Stimulated activated CD4-positive, alpha-beta T cell treated with anti-CD3 and anti-CD28 coated beads, Interleukin-4, amount 100 ng/mL, for 1 hour (primary cell): Measurements from ENCODE around the gene SNX19.
A peak's percentile ranks its signal among the peaks of the same experiment; 100 is the strongest.

Source experiments
- DNase-seq: peaks from one replicate; pipeline ENCODE4 v3.0.0-alpha.2; 2020

Gene SNX19

DNA sequence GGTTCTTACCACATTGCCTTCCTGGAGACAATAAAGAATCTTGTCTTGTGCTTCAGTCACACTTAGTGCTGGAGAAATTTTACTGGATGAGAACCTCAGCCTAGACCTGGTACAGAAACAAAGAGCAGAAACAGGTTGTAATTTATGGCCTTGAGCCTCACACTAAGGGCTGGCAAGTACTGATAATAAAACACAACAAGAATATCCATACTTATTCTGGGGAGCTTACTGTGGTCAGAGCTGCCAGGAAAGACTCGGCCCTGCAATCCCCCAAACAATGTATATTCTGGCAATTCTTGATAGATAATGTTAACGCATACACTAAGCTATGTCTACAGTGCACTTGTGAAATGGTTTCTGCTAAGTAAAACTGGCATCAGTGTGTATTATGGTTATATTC is 9.7 kb downstream of the SNX19 start:
- DNase-seq = no peak

DNA sequence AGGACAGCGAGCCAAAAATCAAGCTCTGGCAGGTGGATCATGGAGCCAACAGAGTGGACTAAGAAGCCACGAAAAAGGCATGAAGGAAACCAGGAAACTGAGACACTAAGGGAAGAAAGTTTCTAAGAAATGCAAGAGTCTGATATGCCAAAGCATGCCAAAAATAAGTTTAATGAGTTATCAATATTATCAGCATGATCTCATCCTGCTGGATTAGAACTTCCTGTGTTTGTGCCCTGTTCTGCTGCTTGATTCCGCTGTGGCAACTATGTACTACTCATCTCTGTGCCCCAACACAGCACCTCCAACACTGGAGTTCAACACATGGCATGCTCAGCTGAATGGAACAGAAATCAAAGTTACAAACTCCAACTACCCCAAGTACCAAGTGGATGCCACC is 10.8 kb downstream of the SNX19 start:
- DNase-seq = no peak

DNA sequence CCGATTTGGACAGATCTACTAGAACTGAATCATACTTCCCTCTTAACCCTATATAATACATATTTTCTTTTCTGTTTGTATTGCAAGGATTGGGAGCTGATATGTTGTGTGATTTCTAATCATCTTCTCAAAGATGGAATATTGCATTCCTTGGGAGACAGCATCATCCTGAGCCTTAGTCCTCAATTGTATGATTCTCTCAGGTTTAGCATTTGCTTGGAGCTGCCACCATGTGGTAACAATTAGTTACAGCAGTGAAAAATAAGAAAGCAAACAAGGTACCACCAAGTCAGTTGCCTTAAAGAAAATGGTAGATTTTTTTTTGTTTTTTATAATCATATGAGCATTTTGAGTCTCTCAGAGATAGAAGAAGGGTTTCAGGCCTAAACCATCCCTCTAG is 11.9 kb downstream of the SNX19 start:
- DNase-seq = no peak

DNA sequence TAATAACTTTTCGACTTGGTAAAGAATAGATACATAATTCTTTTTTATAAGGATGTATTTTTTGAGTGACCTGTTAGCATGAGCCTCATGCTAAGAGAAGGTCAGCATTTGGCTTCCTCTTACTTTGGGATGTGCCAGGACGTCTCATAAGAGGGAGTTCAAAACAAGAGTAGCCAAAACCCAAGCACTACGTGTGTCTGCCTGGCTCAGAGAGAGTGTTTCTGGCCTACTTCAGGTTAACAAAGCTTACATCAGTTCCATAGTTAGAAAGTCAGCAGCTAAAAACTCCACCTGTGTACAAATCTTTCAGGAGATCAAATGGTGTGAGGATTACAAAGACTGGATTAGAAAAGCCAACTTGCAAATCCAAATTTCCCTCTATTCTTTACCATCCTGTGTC is 13.9 kb downstream of the SNX19 start:
- no peak for DNase-seq

DNA sequence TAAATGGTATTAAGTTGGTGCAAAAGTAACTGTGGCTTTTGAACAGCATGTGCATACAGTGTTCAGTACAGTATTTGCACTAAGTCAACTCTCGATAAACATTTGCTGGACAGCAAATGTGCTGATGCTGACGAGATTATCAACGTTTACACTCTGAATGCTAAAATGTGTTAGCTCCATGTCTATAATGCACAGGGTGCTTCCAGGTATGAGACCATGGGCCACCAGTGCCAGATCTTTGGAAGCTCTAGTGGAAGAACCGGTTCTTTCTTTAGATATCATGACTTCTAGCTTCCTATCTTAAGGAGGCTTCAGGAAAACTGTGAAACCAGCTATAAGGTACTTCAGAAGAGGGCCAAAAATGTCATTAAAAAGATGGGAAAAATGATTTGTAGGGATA is 17.2 kb downstream of the SNX19 start:
- DNase-seq = no peak

DNA sequence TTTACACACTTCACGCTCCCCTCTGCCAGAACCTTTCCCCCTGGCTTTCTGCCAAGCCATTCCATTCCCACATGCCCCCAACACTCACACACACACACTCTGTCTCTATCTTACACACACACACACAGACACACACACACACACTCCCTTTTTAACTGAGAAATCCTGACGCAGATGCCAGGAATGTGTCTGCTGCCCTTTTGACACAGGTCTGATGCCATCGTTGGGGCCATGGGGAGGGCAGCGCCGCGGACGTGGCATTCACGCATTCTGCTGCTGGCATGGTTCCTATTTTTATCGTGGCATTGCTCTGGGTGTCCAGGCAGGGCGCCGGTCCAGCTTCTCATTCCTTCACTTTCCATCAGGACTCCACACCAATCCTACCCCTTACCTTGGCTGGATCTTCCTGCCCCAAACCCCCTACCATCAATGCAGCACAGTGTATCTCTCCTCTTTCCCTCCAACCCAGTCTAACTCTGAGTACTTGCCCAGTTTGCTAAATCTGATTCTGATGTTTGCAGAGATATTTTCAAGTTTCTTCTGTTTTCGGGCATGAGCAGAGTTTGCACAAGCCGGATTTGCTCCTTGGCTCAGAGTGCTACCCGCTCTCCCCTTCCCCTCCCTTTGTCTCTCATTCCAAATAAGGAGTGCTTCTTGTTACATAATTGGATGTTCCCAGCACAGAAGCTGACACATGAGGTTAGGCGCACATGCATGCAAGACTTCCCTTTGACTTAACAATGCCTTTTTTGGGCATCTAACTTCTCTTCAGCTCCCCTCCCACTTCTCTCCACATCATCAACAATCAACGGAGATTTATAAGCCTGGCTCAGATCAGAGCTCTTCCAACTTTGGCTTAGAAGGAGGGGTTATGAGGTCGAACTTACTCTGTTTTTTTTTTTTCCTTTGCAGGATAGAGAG is 18.8 kb downstream of the SNX19 start:
- DNase-seq = no peak

DNA sequence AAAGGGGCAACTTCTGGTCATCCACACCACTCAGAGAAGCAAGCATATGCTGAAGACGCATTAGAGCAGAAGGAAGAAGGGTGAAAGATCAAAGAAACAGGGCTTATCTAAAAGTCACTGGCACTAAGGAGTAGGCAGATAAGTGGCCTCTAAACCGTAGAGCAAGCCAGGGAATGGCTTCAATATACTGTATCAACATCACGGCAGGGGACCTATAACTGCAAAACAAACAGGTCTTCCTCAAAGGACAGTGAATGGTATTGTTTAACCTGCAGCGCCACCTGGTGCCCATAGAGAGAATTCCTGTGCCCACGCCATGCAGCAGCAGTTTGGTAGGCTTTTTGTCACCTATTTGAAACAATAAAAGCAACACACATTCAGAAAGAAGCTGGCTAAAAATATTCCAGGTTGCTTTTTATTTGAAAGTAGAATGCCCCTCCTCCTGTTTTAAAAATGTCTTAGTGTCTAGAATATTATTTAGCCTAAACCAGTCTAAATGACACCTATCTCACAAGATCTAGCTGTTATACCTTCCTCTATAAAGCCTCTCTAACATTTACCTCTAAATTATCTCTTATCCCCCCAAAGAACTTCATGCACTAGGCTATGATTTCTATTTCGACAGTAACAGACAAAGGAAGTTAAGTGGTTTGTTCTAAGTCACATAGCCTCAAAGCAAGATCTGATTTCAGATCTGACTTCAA is 21.8 kb downstream of the SNX19 start:
- peak; percentile 68 for DNase-seq

DNA sequence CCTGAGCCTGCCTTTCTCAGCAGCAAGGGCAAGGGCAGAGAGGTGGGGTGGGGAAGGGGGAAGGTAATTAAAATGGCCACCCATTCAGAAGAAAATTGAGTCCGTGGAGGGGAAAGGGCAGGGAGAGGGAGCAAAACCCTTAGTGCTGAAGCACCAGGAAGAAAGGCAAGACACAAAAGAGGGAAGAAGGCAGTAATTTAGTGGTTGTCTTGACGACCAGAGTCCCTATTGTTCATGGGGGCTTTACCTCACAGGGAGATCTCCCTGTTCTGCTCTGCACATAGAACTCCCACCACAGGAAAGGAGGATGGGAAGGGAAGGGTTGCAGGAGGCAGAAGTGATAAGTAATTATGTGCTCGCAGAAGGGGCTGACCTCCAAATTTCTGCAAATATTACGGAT is 23.4 kb downstream of the SNX19 start:
- no peak for DNase-seq

DNA sequence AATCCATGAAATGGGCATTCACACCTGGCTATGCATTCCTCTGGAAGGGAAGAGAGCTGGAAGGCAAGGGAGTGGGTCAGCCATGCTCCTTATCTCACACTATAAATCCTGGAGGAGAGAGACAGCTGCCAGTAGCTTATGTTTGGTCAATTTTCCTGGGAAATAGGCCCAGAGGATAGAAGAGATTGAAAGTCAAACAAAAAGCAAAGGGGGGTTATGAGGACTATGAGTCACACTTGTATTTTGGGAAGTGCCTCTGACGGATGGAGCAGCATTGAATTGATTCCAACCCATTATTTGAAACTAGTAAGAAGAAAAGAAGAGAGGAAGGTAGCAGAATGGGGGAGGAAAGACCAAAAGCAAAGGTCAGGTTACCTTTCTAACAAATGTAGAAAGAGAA is 25.0 kb downstream of the SNX19 start:
- DNase-seq = no peak

DNA sequence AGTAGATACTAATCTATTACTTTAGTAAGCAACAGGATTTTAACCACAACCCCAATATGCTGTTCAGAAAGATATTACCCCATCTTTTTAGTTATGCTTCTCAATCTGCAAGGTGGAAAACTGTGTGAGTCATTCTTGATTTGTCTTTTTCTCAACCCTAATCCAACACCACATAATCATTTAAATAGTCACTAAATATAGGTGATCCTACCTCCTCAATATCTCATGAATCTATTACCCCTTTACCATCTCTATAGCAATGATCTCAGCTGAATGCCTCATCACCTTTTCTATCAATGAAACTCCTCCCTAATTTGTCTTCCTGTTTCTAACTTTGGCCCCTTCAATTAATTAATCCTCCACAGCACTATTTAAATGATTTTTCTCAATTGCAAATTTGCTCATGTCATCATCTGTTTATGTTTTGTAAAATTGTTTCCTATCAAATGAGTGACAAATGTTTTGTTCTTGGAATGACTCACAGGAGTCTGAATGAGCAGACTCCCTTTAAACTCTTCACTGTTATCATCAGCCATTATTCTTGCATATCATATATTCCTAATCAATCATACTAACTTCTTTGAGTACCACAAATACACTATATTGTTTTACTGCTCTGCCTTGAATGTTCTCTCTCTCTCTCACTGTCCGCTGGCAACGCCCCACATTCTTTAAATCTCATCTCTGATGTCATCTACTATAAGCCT is 26.1 kb downstream of the SNX19 start:
- DNase-seq = no peak

DNA sequence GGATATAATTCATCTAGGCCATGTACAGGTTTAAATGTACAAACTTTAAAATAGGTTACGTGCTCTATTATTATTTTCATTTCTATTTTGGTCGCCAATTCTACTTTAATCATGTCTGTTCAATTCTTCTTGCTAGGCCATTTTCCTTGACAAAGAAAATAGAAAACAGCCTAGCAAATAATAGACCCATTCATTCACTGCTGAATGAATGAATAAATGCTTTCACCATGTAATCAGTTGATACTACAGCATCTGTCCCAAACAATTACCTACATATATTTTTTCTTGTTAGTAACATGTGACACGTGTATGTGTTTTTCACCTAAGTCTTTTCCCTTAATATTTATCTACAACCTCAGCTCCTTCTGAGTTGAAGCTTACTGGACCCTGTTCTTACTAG is 27.5 kb downstream of the SNX19 start:
- no peak for DNase-seq

DNA sequence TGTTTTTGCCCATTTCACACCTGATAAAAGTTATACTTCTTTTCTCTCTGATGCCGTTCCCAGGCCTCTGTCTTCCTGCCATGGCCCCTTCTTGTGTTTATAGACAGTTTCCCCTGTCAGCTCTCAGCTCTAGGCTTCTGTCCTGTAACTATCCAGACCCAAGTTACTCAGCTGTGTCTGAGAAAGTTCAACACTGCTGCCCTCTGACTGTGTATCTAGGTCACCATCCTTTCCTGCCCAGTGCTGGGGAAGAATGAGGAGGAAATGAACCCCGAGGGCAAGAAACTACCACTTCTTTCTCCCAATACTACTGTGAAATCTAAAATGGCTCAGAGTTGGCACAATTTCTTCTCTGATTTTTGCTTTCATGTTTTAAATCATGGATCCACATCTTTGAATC is 29.6 kb downstream of the SNX19 start:
- DNase-seq = no peak

DNA sequence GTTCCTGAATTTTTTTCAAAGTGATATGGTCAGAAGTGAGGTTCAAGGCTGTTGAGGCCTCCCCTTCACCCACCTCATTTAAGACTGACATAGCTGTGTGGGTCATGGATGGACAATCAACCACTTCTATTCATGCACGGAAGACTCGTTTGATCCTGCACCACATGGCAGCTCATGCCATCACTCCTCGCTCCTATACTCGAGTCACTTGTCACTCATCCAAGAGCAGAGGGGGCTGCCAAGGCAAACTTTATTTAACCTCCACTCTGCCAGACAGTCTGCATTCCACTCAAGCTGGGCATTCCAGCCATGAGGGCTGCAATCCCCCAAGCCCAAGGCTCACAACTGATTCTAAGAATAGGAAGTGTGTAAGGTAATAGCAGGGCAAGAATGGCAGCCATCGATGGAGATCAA is 34.1 kb downstream of the SNX19 start:
- DNase-seq = no peak

DNA sequence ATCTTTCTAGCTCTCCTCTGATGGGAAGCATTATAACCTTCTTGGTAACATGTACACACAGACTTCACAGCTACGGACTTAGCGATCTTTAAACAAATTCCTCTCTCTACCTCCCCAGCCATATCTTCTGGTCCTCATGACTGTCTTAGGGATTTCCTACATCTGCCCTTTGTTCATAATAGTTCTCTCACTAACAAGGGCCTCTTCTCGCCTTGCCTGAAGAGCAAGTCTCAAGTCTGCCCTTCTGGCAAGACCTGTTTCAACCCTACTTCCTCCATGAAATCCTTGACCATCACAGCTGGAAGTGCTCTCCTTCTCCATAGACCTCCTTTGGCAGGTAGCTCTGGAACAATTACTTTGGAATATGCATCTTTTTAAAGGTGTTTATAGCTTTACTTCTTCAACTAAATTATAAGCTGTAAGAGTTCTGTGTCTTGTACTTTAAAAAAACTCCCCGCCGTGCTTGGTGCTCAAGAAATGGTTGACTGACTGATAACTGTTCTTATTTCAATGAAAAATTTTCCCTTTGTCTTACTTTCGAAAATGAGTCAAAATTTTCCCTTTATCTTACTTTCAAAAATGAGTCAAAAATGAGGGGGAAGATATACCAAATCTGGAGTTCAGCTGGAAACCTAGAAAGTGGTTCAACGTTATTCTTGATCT is 34.7 kb downstream of the SNX19 start:
- no peak for DNase-seq

DNA sequence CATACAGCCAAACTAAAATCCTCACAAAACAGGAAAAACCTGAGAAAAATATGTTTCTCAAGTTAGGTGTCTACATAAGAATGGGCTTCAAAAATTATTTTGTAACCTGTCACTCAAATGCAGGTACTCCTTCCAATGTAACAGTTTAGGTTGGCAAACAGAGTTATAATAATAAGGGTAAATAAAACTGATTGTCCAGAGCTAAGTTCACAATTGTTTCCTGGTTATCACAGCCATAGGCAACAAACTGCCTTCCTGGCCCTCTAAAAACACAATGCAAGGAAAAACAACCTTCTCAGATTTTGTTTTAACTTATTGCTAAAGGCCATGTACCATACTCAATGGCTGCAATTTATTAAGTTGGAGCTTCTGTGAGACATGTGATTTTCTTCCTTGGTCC is 36.4 kb downstream of the SNX19 start:
- DNase-seq = no peak

DNA sequence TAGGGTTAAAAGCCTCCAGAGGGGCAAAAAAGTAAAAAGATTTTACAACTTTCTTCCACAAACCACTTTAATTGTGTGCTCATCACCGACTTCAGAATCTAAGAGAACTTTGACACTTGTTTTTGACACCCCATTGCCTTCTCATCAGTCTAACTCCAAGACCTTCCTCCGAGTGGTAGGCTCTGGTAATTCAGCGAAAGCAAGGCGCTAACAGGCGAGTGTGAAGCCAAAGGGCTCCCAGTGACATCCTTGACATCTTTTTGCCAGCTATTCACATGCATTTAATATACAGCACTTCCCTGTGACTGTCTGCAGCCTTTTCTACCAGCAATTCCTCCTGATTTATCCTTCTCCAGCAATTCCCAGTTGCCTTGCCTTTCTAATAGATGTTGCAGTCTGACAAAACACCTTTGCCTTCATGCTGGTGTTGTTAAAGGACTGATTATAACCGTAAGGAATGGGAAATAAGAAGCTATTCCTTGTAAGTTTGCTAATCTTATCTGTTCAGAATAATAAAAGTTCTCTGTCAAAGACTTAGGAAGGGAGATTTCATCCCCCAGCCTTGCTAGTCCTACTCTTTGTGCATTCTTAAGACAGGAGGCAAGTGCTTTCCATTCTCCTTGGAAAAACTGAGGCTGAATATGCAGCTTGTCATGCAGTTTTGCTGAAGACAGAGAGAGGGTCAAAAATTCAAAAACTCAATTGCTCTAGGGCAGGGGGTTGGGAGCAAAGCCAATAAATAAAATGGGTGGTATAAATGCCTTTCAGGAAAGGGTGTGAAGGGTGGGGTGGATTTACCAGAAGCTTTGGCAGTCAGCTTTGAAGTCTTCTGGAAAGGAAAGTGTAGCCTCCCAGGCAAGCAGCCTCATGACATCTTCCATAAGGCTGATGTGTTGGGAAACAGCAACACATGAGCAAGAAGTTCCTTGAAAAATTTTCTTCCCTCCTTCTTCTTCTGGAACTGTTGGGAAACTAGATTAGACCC is 39.1 kb downstream of the SNX19 start:
- DNase-seq = no peak

DNA sequence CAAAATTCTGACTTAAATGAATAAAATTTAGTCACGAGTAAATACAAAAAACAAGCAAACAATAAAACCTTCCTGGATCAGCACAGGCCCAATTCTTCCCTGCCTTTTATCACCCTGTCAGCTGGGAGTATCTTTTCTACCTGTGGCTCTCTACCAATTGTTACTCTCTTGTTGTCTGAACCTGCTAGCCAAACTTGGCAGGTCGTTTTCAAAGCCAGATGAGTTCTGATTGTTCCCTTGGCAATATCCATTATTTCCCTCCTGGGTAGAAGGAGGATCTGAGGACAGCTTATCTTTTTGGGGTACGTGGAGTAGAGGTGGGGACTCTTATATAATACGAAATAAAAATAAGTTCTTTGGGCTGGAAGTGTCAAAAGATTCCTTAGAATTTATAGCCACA is 40.2 kb downstream of the SNX19 start:
- no peak for DNase-seq

DNA sequence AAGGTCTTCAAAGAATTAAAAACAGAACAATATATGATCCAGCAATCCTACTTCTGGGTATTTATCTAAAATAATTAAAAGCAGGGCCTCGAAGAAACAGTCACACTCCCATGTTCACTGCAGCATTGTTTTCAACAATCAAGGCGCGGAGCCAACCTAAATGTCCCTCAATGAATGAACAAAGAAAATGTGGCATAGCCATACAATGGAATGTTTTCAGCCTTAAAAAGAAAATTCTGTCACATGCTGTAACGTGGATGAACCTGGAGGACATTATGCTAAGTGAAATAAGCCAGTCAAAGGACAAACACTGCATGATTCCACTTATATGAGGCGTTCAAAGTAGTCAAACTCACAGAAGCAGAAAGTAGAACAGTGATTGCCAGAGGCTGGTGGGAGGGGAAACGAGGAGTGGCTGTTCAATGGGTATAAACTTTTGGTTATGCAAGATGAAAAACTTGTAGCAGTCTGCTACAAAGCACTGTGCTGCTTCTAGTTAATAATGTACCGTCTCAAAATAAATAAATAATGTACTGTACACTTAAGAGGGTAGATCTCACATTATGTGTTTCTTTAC is 41.2 kb downstream of the SNX19 start:
- DNase-seq = no peak

DNA sequence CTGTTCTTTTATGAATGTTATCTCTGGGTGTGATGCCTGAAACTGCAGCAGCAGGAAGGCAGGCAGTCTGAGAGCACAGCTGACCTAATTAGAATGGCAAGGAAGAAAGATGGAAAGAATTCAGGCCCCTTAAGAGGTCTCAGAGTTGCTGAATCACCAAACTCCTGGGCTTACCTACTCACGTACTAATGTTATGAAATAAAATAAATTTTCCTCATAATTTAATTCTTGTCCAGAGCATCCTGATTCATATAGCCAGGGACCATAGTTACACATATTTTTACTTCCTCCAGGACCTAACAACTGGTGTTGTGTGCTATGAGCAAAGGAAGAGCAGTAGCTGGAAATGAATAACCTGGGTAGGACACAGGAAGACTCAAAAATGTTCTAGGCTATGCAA is 41.9 kb downstream of the SNX19 start:
- DNase-seq = no peak

DNA sequence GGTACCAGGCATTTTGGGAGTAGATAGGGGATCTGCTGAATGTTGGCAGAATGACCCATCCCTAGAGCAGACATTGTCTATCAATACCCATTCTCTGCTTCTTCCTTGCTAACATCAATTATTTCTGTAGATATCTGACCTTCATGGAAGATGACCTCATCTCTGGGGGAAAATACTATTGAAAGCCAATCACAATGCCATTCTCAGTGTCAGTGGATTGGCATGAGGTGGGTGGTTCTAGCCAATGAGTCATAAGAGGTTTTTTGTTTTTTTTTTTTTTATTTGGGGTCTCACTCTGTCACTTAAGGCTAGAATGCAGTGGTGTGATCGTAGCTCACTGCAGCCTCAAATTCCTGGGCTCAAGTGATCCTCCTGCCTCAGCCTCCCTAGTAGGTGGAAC is 42.5 kb downstream of the SNX19 start:
- no peak for DNase-seq

DNA sequence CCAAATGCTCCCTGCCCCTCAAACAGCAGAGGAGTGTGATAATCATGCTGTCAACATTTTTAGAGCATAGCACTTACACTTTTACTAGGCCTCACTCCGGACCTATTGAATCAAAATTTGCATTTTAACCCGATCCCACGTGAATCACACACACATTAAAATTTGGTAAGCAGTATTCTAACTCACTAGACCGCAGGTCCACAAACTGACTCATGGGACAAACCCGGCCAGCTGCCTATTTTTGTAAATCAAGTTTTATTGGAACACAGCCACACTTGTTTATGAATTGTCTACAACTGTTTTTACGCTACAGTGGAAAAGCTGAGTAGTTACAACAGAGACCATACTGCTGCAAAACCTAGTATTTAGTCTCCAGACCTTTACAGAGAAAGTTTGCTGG is 43.3 kb downstream of the SNX19 start:
- DNase-seq = no peak

DNA sequence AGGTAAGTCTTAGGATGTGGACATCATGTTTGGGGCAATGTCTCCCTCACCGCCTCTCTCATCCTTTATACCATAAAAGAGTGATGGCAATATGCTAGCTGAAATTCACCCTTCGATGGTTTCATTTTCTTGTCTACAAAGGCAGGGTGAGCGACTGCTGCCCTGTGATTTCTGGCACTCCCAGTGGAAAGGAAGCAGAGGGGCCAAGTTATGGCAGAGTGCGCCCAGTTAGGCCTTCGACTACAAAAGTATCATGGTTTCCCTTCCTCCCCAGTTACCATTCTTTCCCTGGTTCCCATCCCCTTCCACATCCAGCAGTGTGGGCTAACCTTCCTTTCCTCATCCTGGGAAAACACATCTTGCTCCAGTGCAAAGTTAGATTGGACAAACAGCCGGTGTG is 43.8 kb downstream of the SNX19 start:
- no peak for DNase-seq
